ENCODE measurements around the gene BMP8B. TPM values are rescaled to one million over a fixed set of nuclear protein-coding genes. Genes with fewer than 3 reads are reported as not detected.
"Not testable (repeated sequence)": the region's sequence is repeated elsewhere in the genome, so short reads cannot be mapped to it uniquely, and the experiment has no call there.

BMP8B gene
- total RNA-seq, 1 experiment from 2014 or later, result 0.42 TPM

- H2BK5ac ChIP-seq (ENCODE audit: insufficient read length, low read length); H3K4me1 ChIP-seq (ENCODE audit: insufficient read depth, low read length); H2AFZ ChIP-seq (ENCODE audit: low read length); H2BK15ac ChIP-seq (ENCODE audit: low read depth, low read length); H3K9ac ChIP-seq (ENCODE audit: extremely low read depth, insufficient read length, low read length); H3K4ac ChIP-seq (ENCODE audit: low read depth, low read length); H3T11ph ChIP-seq (ENCODE audit: low read length); H2BK12ac ChIP-seq (ENCODE audit: insufficient read length, low read depth, low read length); H4K5ac ChIP-seq (ENCODE audit: insufficient read length, low read depth, low read length); H3K27me3 ChIP-seq (ENCODE audit: insufficient read depth, low read length); H2AK5ac ChIP-seq (ENCODE audit: insufficient read length, low read length); H2BK20ac ChIP-seq (ENCODE audit: low read depth, low read length, poor library complexity, severe bottlenecking); H4K91ac ChIP-seq (ENCODE audit: insufficient read length, low read depth, low read length); H3K36me3 Mint-ChIP-seq (ENCODE audit: insufficient read depth in 1 of 3, low read depth in 3 of 3); H3K9me3 ChIP-seq (ENCODE audit: control insufficient read depth, low read depth, low read length); H3K14ac ChIP-seq (ENCODE audit: insufficient read depth, low read length); H3K27ac Mint-ChIP-seq; H4K8ac ChIP-seq (replicated peaks; ENCODE audit: insufficient read length, low read depth, low read length); H3K4me1 Mint-ChIP-seq; H3K9me3 Mint-ChIP-seq; H3K18ac ChIP-seq (ENCODE audit: insufficient read length, low read depth, low read length); H2BK120ac ChIP-seq (ENCODE audit: low read depth, low read length, poor library complexity, severe bottlenecking); H3K23ac ChIP-seq (ENCODE audit: insufficient read length, low read depth, low read length); DNase-seq; H3K79me1 ChIP-seq (ENCODE audit: insufficient read depth, low read depth, low read length, poor library complexity, severe bottlenecking); H3K79me2 ChIP-seq (ENCODE audit: insufficient read depth, low read length); H4K20me1 ChIP-seq (ENCODE audit: control insufficient read depth, insufficient read depth, insufficient read length); H3K56ac ChIP-seq (ENCODE audit: insufficient read length, low read depth, low read length); H3K23me2 ChIP-seq (ENCODE audit: insufficient read length, low read depth, low read length, poor library complexity, severe bottlenecking); H3K27ac ChIP-seq (ENCODE audit: insufficient read length, low read depth, low read length): not testable (repeated sequence)
- Mint-ChIP-seq H3K4me3 (peak within 1 kb of the TSS; percentile 69 to 79), H3K27me3 (ENCODE audit: low read depth) (peaks cover 18% of the 10 kb centered on the region)
- WGBS (ENCODE audit: extremely low coverage, insufficient read length, low lambda C conversion rate), result no CpG with 5 or more reads among the region's 57 CpGs
- peak within 1 kb of the TSS; percentile 74 for H3K4me2 ChIP-seq (ENCODE audit: insufficient read depth, insufficient read length, low read length)
These were observed 17.6 kb downstream of the BMP8B start, which contains the start of gene OXCT2 for GRCh38 chr1:39771022-39771532. Gene OXCT2, minus strand, starts transcription at chr1:39771348. Its CDS starts 93 bp downstream, at chr1:39771255.

DNA sequence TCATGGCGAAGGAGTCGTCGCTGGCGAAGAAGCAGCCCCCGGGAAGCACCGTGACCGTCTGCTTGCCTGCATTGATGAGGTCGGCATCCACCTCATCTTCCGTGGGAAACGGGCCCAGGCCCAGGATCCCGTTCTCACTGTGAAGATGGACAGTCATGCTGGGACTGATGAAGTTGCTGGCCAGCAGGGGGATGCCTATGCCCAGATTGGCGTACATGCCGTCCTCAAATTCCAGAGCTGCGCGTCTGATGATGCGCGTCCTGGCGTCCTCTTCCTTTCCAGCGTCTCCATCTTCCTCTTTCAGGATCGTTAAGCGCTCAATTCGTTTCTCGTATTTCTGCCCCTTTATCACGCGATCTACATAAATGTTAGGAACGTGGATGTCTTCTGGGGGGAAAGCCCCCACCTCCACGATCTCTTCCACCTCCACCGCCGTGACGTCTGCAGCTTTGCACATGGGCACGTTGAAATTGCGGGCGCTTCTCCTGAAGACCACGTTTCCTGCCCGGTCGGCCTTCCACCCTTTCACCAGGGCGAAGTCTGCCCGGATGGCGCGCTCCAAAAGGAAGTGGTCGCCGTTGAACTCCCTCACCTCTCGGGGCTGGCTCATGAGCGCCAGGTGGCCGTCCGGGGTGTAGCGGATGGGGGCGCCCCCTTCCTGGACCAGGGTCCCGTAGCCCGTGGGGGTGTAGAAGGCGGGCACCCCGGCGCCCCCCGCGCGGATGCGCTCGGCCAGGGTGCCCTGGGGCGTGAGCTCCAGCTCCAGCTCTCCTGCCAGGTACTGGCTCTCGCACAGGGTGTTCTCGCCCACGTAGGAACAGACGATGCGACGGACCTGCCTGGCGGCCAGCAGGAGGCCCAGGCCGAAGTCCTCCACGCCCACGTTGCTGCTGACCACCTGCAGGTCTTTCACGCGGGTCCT is 18.3 kb downstream of the BMP8B start:
- not testable (repeated sequence) for H2BK12ac ChIP-seq (ENCODE audit: insufficient read length, low read depth, low read length); H4K8ac ChIP-seq (replicated peaks; ENCODE audit: insufficient read length, low read depth, low read length); DNase-seq; H3T11ph ChIP-seq (ENCODE audit: low read length); H2BK120ac ChIP-seq (ENCODE audit: low read depth, low read length, poor library complexity, severe bottlenecking); H3K9ac ChIP-seq (ENCODE audit: extremely low read depth, insufficient read length, low read length); H3K23me2 ChIP-seq (ENCODE audit: insufficient read length, low read depth, low read length, poor library complexity, severe bottlenecking); H3K79me1 ChIP-seq (ENCODE audit: insufficient read depth, low read depth, low read length, poor library complexity, severe bottlenecking); H3K18ac ChIP-seq (ENCODE audit: insufficient read length, low read depth, low read length); H3K79me2 ChIP-seq (ENCODE audit: insufficient read depth, low read length); H3K14ac ChIP-seq (ENCODE audit: insufficient read depth, low read length); H3K4me1 ChIP-seq (ENCODE audit: insufficient read depth, low read length); H2AK5ac ChIP-seq (ENCODE audit: insufficient read length, low read length); H3K27ac Mint-ChIP-seq; H3K27ac ChIP-seq (ENCODE audit: insufficient read length, low read depth, low read length); H4K91ac ChIP-seq (ENCODE audit: insufficient read length, low read depth, low read length); H4K20me1 ChIP-seq (ENCODE audit: control insufficient read depth, insufficient read depth, insufficient read length); H3K4ac ChIP-seq (ENCODE audit: low read depth, low read length); H4K5ac ChIP-seq (ENCODE audit: insufficient read length, low read depth, low read length); H3K56ac ChIP-seq (ENCODE audit: insufficient read length, low read depth, low read length); H3K4me1 Mint-ChIP-seq; H3K23ac ChIP-seq (ENCODE audit: insufficient read length, low read depth, low read length); H2BK20ac ChIP-seq (ENCODE audit: low read depth, low read length, poor library complexity, severe bottlenecking); H2BK5ac ChIP-seq (ENCODE audit: insufficient read length, low read length); H2BK15ac ChIP-seq (ENCODE audit: low read depth, low read length); H3K9me3 Mint-ChIP-seq; H3K27me3 ChIP-seq (ENCODE audit: insufficient read depth, low read length); H3K36me3 Mint-ChIP-seq (ENCODE audit: insufficient read depth in 1 of 3, low read depth in 3 of 3); H3K9me3 ChIP-seq (ENCODE audit: control insufficient read depth, low read depth, low read length); H2AFZ ChIP-seq (ENCODE audit: low read length)
- WGBS (ENCODE audit: extremely low coverage, insufficient read length, low lambda C conversion rate), result no CpG with 5 or more reads among the region's 71 CpGs
- Mint-ChIP-seq H3K27me3 (ENCODE audit: low read depth) (peaks cover 18% of the 10 kb centered on the region), H3K4me3 (peak overlapping the region; percentile 69 to 79)
- peak overlapping the region; percentile 74 for H3K4me2 ChIP-seq (ENCODE audit: insufficient read depth, insufficient read length, low read length)

Data from H9 (cell line).